ENCODE results near the gene TACC2. TPM values are rescaled to one million over a fixed set of nuclear protein-coding genes. Genes with fewer than 3 reads are reported as not detected.

The TACC2 gene
- total RNA-seq, 4 donors from 2014 or later, result 105 to 334 (median 235) TPM

DNA sequence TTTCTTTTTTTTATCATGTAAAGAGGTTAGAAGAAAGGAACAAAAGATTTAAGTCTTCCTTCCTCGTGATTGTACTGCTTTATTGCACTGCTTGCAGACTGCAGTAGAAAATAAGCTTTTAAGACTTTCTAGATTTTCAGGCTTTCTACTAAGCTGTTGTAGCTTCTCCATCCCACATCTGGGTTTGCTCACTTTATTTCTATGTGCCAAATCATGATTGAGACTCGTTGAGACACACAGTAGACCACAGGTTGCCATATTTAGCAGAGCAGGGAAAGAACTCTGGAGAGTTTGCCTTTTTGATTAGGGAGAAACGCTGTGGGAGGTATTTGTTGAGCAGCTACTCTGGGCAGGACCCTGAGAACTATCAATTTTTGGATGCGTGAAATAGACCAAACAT, 192.9 kb downstream of the TACC2 start:
- no peak for TF ChIP-seq POLR2A (IDR thresholded peaks at IDR 0.05)
- TF ChIP-seq, protein P1, sequence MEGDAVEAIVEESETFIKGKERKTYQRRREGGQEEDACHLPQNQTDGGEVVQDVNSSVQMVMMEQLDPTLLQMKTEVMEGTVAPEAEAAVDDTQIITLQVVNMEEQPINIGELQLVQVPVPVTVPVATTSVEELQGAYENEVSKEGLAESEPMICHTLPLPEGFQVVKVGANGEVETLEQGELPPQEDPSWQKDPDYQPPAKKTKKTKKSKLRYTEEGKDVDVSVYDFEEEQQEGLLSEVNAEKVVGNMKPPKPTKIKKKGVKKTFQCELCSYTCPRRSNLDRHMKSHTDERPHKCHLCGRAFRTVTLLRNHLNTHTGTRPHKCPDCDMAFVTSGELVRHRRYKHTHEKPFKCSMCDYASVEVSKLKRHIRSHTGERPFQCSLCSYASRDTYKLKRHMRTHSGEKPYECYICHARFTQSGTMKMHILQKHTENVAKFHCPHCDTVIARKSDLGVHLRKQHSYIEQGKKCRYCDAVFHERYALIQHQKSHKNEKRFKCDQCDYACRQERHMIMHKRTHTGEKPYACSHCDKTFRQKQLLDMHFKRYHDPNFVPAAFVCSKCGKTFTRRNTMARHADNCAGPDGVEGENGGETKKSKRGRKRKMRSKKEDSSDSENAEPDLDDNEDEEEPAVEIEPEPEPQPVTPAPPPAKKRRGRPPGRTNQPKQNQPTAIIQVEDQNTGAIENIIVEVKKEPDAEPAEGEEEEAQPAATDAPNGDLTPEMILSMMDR (IDR thresholded peaks at IDR 0.05 in 4 of 5, conservative IDR thresholded peaks at IDR 0.05 in 1 of 5), result no peak
- DNase-seq (no peak), ATAC-seq (no peak)
- Histone ChIP-seq H3K4me3 (no peak overlapping the region), H3K27ac (peak overlapping the region; percentile 6 to 75 (median 64)), H3K27me3 (no peaks in the 10 kb centered on the region), H3K36me3 (no peaks in the 10 kb centered on the region), H3K9me3 (no peaks in the 10 kb centered on the region), H3K4me1 (peaks cover 30 to 32% of the 10 kb centered on the region in 2 donors)
- in situ Hi-C loops (cut with MboI; ENCODE audit: low sequenced_read_pairs in 4 of 4), result no loop called here
- intact Hi-C loops (cut with DNase I; ENCODE audit: low total_unique reads), result no loop called here

DNA sequence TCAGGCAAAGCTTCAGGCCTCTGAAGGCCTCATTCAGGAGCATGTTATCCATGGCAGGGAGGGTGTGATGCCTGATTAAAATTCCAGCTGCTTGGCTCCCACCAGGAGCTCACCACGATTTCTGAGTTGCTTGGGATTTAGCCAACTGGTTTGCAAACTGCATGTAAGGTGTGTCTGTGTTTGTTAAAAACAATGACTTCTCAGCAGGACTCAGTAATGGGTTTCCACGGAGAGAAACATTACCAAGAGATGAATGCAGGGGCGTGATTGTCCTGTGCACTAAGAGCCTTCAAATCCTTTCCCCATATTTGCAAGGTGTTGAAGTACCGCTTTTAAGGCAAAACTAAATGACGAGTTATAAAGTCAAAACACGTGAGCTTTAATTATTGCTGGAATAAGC, 193.3 kb downstream of the TACC2 start:
- DNase-seq (no peak), ATAC-seq (no peak)
- intact Hi-C loops (cut with DNase I; ENCODE audit: low total_unique reads), result no loop called here
- Histone ChIP-seq H3K27ac (peak overlapping the region; percentile 17 to 75 (median 64)), H3K36me3 (no peaks in the 10 kb centered on the region), H3K4me1 (peaks cover 35 to 36% of the 10 kb centered on the region in 2 donors), H3K27me3 (no peaks in the 10 kb centered on the region), H3K9me3 (no peaks in the 10 kb centered on the region), H3K4me3 (no peak overlapping the region)
- in situ Hi-C loops (cut with MboI; ENCODE audit: low sequenced_read_pairs in 4 of 4), result no loop called here
- TF ChIP-seq, protein P1 (IDR thresholded peaks at IDR 0.05 in 4 of 5, conservative IDR thresholded peaks at IDR 0.05 in 1 of 5), result no peak
- no peak for TF ChIP-seq POLR2A (IDR thresholded peaks at IDR 0.05)

DNA sequence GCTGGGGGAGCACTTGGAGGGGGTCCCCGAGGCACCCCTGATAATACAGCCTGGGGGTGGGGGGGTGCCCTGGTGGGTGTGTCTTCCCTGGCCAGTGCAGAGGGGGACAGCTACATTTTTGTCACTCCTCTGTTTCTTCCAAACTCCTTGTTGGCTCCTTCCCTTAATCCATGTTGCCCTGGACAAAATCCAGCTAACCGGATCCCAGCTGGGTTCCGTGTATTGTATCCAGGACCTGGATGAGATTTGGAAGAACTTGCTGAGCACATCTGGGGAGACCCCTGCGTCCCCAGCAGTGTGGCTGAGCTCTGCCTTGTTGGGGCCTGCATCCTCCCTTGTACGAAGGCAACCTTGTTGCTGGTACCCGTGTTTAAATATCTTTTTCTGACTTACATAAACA, 195.3 kb downstream of the TACC2 start:
- Histone ChIP-seq H3K27ac (peak overlapping the region in 3 of 4 donors; percentile 62 to 75 (median 66)), H3K4me1 (peaks cover 54 to 55% of the 10 kb centered on the region in 2 donors), H3K27me3 (no peaks in the 10 kb centered on the region), H3K36me3 (no peaks in the 10 kb centered on the region), H3K4me3 (no peak overlapping the region), H3K9me3 (no peaks in the 10 kb centered on the region)
- in situ Hi-C loops (cut with MboI; ENCODE audit: low sequenced_read_pairs in 4 of 4), result no loop called here
- TF ChIP-seq, protein P1 (IDR thresholded peaks at IDR 0.05 in 4 of 5, conservative IDR thresholded peaks at IDR 0.05 in 1 of 5), result no peak
- no peak for TF ChIP-seq POLR2A (IDR thresholded peaks at IDR 0.05)
- no peak for ATAC-seq
- intact Hi-C loops (cut with DNase I; ENCODE audit: low total_unique reads), result no loop called here
- DNase-seq, result no peak

- ATAC-seq (no peak), DNase-seq (no peak)
- no peaks in the 10 kb centered on the region for H3K36me3 ChIP-seq
- H3K27ac ChIP-seq, result peak overlapping the region; percentile 75 to 95 (median 78)
- H3K9me3 ChIP-seq, result no peaks in the 10 kb centered on the region
- no peak overlapping the region for H3K4me3 ChIP-seq
- TF ChIP-seq, protein P1 (IDR thresholded peaks at IDR 0.05 in 4 of 5, conservative IDR thresholded peaks at IDR 0.05 in 1 of 5), result no peak
- no peak for TF ChIP-seq POLR2A (IDR thresholded peaks at IDR 0.05)
- peaks cover 62 to 67% of the 10 kb centered on the region in 2 donors for H3K4me1 ChIP-seq
- intact Hi-C loops (cut with DNase I; ENCODE audit: low total_unique reads), result no loop called here
- in situ Hi-C loops (cut with MboI; ENCODE audit: low sequenced_read_pairs in 4 of 4), result no loop called here
- no peaks in the 10 kb centered on the region for H3K27me3 ChIP-seq
These were observed 196.7 kb downstream of the TACC2 start for GRCh38 chr10:122185643-122186042.

Measured in gastrocnemius medialis (tissue), 4 donors.